ENCODE results near the gene RAMP2. TPM values are rescaled to one million over a fixed set of nuclear protein-coding genes. Genes with fewer than 3 reads are reported as not detected.

The RAMP2 gene
- total and polyA plus RNA-seq, 2 of the 13 experiments (the other 11 are each of a cell fraction or from before 2014, with no cell fraction given), result 1.4 to 5.2 TPM

DNA sequence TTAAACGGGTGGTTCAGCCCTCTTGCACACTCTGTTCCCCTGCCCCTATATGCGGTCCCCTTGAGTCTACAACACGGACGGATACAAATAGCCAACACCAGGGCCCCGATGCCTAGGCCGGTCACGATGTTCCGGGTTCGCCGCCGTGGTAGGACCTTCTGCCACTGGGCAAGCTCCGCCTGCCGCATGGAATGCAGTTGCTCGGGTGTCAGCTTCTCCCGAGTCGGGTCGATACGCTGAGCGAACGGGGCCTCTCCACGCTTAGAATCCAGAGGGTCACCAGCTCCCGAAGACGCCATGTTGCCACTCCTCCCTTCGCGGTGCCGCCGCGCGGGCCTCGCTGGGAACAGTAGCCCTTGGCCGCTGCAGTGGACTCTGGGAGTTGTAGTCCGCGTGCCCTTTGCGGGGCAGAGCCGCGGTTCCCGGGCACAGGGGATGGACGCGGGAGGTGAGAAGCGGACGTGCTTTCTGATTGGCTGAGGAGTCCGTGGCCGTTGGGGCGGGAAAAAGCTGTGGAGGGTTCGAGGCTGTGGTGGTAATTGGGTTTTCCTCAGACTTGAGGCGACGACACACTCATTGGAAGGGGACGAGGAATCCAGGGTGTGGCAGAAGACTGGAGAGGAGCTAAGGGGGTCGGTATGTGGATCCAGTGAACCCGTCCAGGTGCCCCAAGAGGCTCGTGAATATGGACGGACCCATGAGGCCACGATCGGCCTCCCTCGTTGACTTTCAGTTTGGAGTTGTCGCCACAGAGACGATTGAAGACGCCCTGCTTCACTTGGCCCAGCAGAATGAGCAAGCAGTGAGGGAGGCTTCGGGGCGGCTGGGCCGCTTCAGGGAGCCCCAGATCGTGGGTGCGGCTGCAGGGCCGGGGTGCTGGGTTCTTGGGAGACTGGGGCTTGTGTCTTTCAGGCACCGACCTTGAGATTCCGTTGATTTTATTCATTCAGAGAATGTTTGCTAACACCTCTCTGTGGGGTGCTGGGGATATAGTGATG lies 37.7 kb downstream of the RAMP2 start, which contains the start of the genes CNTD1 and COA3 (continued):
- TF ChIP-seq POLR2AphosphoS2 (IDR thresholded peaks at IDR 0.05; ENCODE audit: low read depth, low read length) (no peak), ZNF256 (CRISPR knock-in tag; conservative IDR thresholded peaks at IDR 0.05) (peak; percentile 96; the same call in 1 of the 2 replicates), ZMAT3 (CRISPR knock-in tag; conservative IDR thresholded peaks at IDR 0.05) (peak; percentile 94), RCOR2 (CRISPR knock-in tag; IDR thresholded peaks at IDR 0.05) (peak; percentile 63; the same call in 1 of the 2 replicates), NAIF1 (CRISPR knock-in tag; IDR thresholded peaks at IDR 0.05; ENCODE audit: borderline replicate concordance) (peak; percentile 63; the same call in 1 of the 2 replicates), HNRNPK (IDR thresholded peaks at IDR 0.05; ENCODE audit: low read depth, low read length, poor library complexity, severe bottlenecking) (no peak), IKZF1 (IDR thresholded peaks at IDR 0.05) (no peak), SMAD9 (CRISPR knock-in tag; IDR thresholded peaks at IDR 0.05) (peak; percentile 75; the same call in 1 of the 2 replicates), NFATC3 (CRISPR knock-in tag; IDR thresholded peaks at IDR 0.05) (peak; percentile 97), NR2F1 (CRISPR knock-in tag; IDR thresholded peaks at IDR 0.05) (no peak), REXO4 (CRISPR knock-in tag; IDR thresholded peaks at IDR 0.05; ENCODE audit: borderline replicate concordance) (0 out of 2 replicates have a peak, but pooled peaks have one; percentile 69), HIVEP1 (CRISPR knock-in tag; IDR thresholded peaks at IDR 0.05) (peak; percentile 78), ZNF674 (CRISPR knock-in tag; IDR thresholded peaks at IDR 0.05; ENCODE audit: low read depth) (peak; percentile 85; the same call in 1 of the 2 replicates)
- TF ChIP-seq, protein P1, sequence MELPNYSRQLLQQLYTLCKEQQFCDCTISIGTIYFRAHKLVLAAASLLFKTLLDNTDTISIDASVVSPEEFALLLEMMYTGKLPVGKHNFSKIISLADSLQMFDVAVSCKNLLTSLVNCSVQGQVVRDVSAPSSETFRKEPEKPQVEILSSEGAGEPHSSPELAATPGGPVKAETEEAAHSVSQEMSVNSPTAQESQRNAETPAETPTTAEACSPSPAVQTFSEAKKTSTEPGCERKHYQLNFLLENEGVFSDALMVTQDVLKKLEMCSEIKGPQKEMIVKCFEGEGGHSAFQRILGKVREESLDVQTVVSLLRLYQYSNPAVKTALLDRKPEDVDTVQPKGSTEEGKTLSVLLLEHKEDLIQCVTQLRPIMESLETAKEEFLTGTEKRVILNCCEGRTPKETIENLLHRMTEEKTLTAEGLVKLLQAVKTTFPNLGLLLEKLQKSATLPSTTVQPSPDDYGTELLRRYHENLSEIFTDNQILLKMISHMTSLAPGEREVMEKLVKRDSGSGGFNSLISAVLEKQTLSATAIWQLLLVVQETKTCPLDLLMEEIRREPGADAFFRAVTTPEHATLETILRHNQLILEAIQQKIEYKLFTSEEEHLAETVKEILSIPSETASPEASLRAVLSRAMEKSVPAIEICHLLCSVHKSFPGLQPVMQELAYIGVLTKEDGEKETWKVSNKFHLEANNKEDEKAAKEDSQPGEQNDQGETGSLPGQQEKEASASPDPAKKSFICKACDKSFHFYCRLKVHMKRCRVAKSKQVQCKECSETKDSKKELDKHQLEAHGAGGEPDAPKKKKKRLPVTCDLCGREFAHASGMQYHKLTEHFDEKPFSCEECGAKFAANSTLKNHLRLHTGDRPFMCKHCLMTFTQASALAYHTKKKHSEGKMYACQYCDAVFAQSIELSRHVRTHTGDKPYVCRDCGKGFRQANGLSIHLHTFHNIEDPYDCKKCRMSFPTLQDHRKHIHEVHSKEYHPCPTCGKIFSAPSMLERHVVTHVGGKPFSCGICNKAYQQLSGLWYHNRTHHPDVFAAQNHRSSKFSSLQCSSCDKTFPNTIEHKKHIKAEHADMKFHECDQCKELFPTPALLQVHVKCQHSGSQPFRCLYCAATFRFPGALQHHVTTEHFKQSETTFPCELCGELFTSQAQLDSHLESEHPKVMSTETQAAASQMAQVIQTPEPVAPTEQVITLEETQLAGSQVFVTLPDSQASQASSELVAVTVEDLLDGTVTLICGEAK (IDR thresholded peaks at IDR 0.05), result no peak
- TF ChIP-seq, protein P1 (CRISPR knock-in tag; IDR thresholded peaks at IDR 0.05), result peak; percentile 95
- TF ChIP-seq, protein P2, sequence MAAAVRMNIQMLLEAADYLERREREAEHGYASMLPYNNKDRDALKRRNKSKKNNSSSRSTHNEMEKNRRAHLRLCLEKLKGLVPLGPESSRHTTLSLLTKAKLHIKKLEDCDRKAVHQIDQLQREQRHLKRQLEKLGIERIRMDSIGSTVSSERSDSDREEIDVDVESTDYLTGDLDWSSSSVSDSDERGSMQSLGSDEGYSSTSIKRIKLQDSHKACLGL (CRISPR knock-in tag; IDR thresholded peaks at IDR 0.05), result peak; percentile 90
